ENCODE data around the gene TEDDM1. TPM values are rescaled to one million over a fixed set of nuclear protein-coding genes. Genes with fewer than 3 reads are reported as not detected.

TEDDM1 gene
- total and polyA plus RNA-seq, 2 donors (not counting 3 experiments of a cell fraction or from before 2014, with no cell fraction given), result not detected

DNA sequence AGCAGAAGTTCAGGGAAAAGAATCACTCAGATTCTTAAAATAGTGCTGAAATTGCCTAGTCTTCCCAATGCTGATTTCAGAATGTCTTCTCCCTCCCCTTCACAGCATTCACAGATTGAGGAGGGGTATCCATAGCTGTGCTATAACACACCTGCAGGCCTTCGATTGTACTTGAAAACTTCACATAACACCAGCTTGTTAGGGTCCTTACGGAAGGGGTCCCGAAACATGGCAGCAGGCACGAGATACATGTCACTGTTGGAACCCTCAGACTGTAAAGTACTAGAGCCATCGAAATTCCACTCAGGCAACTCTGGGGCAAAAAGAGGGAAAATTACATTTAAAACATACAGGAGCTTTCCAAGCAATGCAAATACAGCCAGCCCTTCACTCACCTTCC lies 13.5 kb downstream of the TEDDM1 start:
- ChIA-PET CTCF (no interaction called here), POLR2A (no interaction called here)
- Histone ChIP-seq H3K27ac (ENCODE audit: insufficient read depth, low read depth, low read length) (no peak overlapping the region), H3K27me3 (ENCODE audit: control insufficient read depth in 2 of 2, insufficient read depth in 2 of 2, low read length in 2 of 2) (no peaks in the 10 kb centered on the region), H3K4me3 (replicated peaks in 1 of 3; ENCODE audit: insufficient read depth in 1 of 3, low read depth in 1 of 3, low read length in 3 of 3) (no peak overlapping the region), H3K9me3 (replicated peaks; ENCODE audit: control insufficient read depth, insufficient read depth, low read length) (no peaks in the 10 kb centered on the region), H3K9me1 (replicated peaks; ENCODE audit: control insufficient read depth, extremely low read depth, insufficient read depth, low read length) (no peaks in the 10 kb centered on the region), H3K9ac (replicated peaks; ENCODE audit: extremely low read depth, insufficient read depth, low read length) (no peak overlapping the region), H3K36me3 (ENCODE audit: control insufficient read depth in 2 of 2, extremely low read depth in 1 of 2, insufficient read depth in 2 of 2, low read length in 2 of 2) (peaks cover 35 to 45% of the 10 kb centered on the region in 2 experiments), H4K20me1 (replicated peaks; ENCODE audit: control insufficient read depth, extremely low read depth, insufficient read depth, low read length) (peaks cover 5% of the 10 kb centered on the region), H3K79me2 (ENCODE audit: control insufficient read depth, insufficient read depth, low read length) (peaks cover 42% of the 10 kb centered on the region), H3K4me1 (ENCODE audit: control insufficient read depth, extremely low read depth, insufficient read depth, low read length) (peaks cover 4% of the 10 kb centered on the region), H3K4me2 (ENCODE audit: insufficient read depth, low read length) (no peak overlapping the region), H2AFZ (ENCODE audit: low read depth, low read length) (no peak overlapping the region)
- no TSS peak for BruUV-seq (replicated peaks)
- TF ChIP-seq POLR2A (IDR thresholded peaks at IDR 0.05; ENCODE audit: low read depth, low read length), result no peak
- TF ChIP-seq, protein P1, sequence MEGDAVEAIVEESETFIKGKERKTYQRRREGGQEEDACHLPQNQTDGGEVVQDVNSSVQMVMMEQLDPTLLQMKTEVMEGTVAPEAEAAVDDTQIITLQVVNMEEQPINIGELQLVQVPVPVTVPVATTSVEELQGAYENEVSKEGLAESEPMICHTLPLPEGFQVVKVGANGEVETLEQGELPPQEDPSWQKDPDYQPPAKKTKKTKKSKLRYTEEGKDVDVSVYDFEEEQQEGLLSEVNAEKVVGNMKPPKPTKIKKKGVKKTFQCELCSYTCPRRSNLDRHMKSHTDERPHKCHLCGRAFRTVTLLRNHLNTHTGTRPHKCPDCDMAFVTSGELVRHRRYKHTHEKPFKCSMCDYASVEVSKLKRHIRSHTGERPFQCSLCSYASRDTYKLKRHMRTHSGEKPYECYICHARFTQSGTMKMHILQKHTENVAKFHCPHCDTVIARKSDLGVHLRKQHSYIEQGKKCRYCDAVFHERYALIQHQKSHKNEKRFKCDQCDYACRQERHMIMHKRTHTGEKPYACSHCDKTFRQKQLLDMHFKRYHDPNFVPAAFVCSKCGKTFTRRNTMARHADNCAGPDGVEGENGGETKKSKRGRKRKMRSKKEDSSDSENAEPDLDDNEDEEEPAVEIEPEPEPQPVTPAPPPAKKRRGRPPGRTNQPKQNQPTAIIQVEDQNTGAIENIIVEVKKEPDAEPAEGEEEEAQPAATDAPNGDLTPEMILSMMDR (IDR thresholded peaks at IDR 0.05; ENCODE audit: extremely low read depth in 1 of 2, insufficient read depth in 1 of 2, low read depth in 1 of 2, low read length in 2 of 2), result no peak
- no peak for TF ChIP-seq MYC (IDR thresholded peaks at IDR 0.05; ENCODE audit: low read depth, low read length)
- TF ChIP-seq MAX (IDR thresholded peaks at IDR 0.05; ENCODE audit: insufficient read depth, insufficient read length), result no peak
- TF ChIP-seq POLR2AphosphoS5 (IDR thresholded peaks at IDR 0.05; ENCODE audit: insufficient read depth, low read depth, low read length), result no peak
- TF ChIP-seq GATA2 (IDR thresholded peaks at IDR 0.05; ENCODE audit: insufficient read depth, insufficient read length, low read depth, low read length), result no peak
- no peak for TF ChIP-seq JUN (IDR thresholded peaks at IDR 0.05; ENCODE audit: borderline replicate concordance, insufficient read depth, insufficient read length, low read depth)
- no peak for TF ChIP-seq EZH2 (IDR thresholded peaks at IDR 0.05; ENCODE audit: borderline replicate concordance, low read depth, low read length, severe bottlenecking)
- TF ChIP-seq FOS (IDR thresholded peaks at IDR 0.05; ENCODE audit: borderline replicate concordance, insufficient read depth, low read length), result no peak
- dilution Hi-C loops (cut with MboI; ENCODE audit: extremely low pct_ligation_motif_present, low sequenced_read_pairs) (no loop called here), intact Hi-C loops (cut with micrococcal nuclease) (no loop called here)
- DNase-seq (ENCODE audit: low read depth, low spot score) (no peak), FAIRE-seq (no peak)

Measured in endothelial cell of umbilical vein (primary cell).